SK-N-SH (cell line): ENCODE data around the gene OLFM2. TPM values are rescaled to one million over a fixed set of nuclear protein-coding genes. Genes with fewer than 3 reads are reported as not detected.

Source experiments
- CTCF ChIA-PET: fragments of 300-600, 350-600 bp; formaldehyde crosslinking; extraction: SDS; loops from one replicate; lab custom pipeline; 2021; lab: Yijun Ruan, JAX
- POLR2A ChIA-PET: fragments of 350-600 bp; sonication (Branson Sonifier 250); formaldehyde crosslinking; extraction: SDS; loops from one replicate; lab custom pipeline; 2020; ENCODE audit warnings: antibody characterized with exemption, inconsistent platforms; lab: Yijun Ruan, JAX
- DNase-seq: peaks from one replicate; pipeline ENCODE4 v3.0.0; 2012
- H2AFZ ChIP-seq: fragments of 200-600 bp; sonication (generic); 2 replicates; pipeline ENCODE4 v1.8.1; 2016; ENCODE audit warnings: antibody characterized with exemption, mild to moderate bottlenecking, low read depth
- H3F3A ChIP-seq: fragments of 200-600 bp; sonication (generic); replicated peaks from 2 replicates; pipeline ENCODE3; 2016; ENCODE audit warnings: antibody characterized with exemption, mild to moderate bottlenecking; ENCODE audit not compliant: insufficient read depth
- H3K27ac ChIP-seq, 2 experiments: fragments of 200-500 bp in 1 of 2; fragments of 200-600 bp in 1 of 2; sonication (Bioruptor generic) in 1 of 2; sonication (generic), shearing (Covaris generic) in 1 of 2; 2 replicates each; pipeline versions ENCODE4 v1.5.1 to v1.6.1; 2014 to 2016; ENCODE audit warnings: low read depth in 2 of 2, inconsistent platforms in 1 of 2, low read length in 1 of 2, mild to moderate bottlenecking in 1 of 2, mixed read lengths in 1 of 2
- H3K27me3 ChIP-seq: fragments of 200-600 bp; sonication (generic), shearing (Covaris generic); 2 replicates; pipeline ENCODE4 v1.6.1; 2016; ENCODE audit warnings: mixed run types; ENCODE audit not compliant: insufficient read depth
- H3K36me3 ChIP-seq, 2 experiments: fragments of 200-500 bp in 1 of 2; fragments of 200-600 bp in 1 of 2; sonication (Bioruptor generic) in 1 of 2; sonication (generic) in 1 of 2; replicated peaks in 1 of 2; 2 replicates each; pipeline versions ENCODE3 to v1.5.1; 2014 to 2016; ENCODE audit warnings: low read length in 1 of 2, mild to moderate bottlenecking in 1 of 2; ENCODE audit not compliant: insufficient read depth in 2 of 2, control insufficient read depth in 1 of 2
- H3K4me1 ChIP-seq, 2 experiments: fragments of 200-500 bp in 1 of 2; fragments of 200-600 bp in 1 of 2; sonication (Bioruptor generic) in 1 of 2; sonication (generic), shearing (Covaris generic) in 1 of 2; 2 replicates each; pipeline versions ENCODE4 v1.5.1 to v1.6.1; 2014 to 2016; ENCODE audit warnings: low read depth in 1 of 2, low read length in 1 of 2, mixed run types in 1 of 2; ENCODE audit not compliant: insufficient read depth in 2 of 2, control insufficient read depth in 1 of 2
- H3K4me2 ChIP-seq: fragments of 200-600 bp; sonication (generic), shearing (Covaris generic); 2 replicates; pipeline ENCODE4 v1.6.1; 2017; ENCODE audit warnings: mixed run types
- H3K4me3 ChIP-seq, 2 experiments: fragments of 200-500 bp in 1 of 2; fragments of 200-600 bp in 1 of 2; sonication (Bioruptor generic) in 1 of 2; sonication (generic), shearing (Covaris generic) in 1 of 2; 2 replicates each; pipeline versions ENCODE4 v1.5.1 to v1.8.1; 2014 to 2016; ENCODE audit warnings: low read depth in 2 of 2, inconsistent platforms in 1 of 2, low read length in 1 of 2, mild to moderate bottlenecking in 1 of 2, mixed read lengths in 1 of 2, moderate library complexity in 1 of 2
- H3K79me2 ChIP-seq: fragments of 200-600 bp; sonication (generic); 2 replicates; pipeline ENCODE4 v1.8.1; 2017; ENCODE audit warnings: mild to moderate bottlenecking; ENCODE audit not compliant: insufficient read depth
- H3K9ac ChIP-seq: fragments of 200-600 bp; sonication (generic); 2 replicates; pipeline ENCODE4 v1.6.1; 2017; ENCODE audit warnings: mixed run types
- H3K9me2 ChIP-seq: fragments of 200-600 bp; sonication (generic); 2 replicates; pipeline ENCODE4 v1.6.1; 2017; ENCODE audit warnings: mixed run types
- H3K9me3 ChIP-seq: fragments of 200-600 bp; sonication (generic); 2 replicates; pipeline ENCODE4 v1.6.1; 2017; ENCODE audit warnings: mixed run types, mild to moderate bottlenecking, moderate library complexity
- H4K20me1 ChIP-seq: fragments of 200-600 bp; sonication (generic); 2 replicates; pipeline ENCODE4 v1.6.1; 2017; ENCODE audit warnings: mild to moderate bottlenecking, mixed run types; ENCODE audit not compliant: insufficient read depth
- CHD2 ChIP-seq: fragments of 150-350 bp; IDR thresholded peaks from 2 replicates; pipeline ENCODE4 v1.6.1; 2018; ENCODE audit warnings: low read length; ENCODE audit not compliant: partially characterized antibody
- ELF1 ChIP-seq: IDR thresholded peaks from 2 replicates; pipeline ENCODE4 v1.4.0; 2012
- FOSL2 ChIP-seq: IDR thresholded peaks from 2 replicates; pipeline ENCODE4 v1.4.0; 2012; ENCODE audit warnings: low read depth, mild to moderate bottlenecking, moderate library complexity, borderline replicate concordance
- IRF3 ChIP-seq: fragments of 150-350 bp; IDR thresholded peaks from 2 replicates; pipeline ENCODE4 v1.6.1; 2016; ENCODE audit warnings: mild to moderate bottlenecking, low read depth, low read length
- JUND ChIP-seq: IDR thresholded peaks from 2 replicates; pipeline ENCODE4 v1.4.0; 2012
- MAX ChIP-seq: IDR thresholded peaks from 2 replicates; pipeline ENCODE4 v1.4.0; 2012; ENCODE audit warnings: low read depth
- MEF2A ChIP-seq: IDR thresholded peaks from 2 replicates; pipeline ENCODE4 v1.4.0; 2012; ENCODE audit warnings: low read depth, borderline replicate concordance
- MXI1 ChIP-seq: IDR thresholded peaks from 2 replicates; pipeline ENCODE4 v1.6.1; 2012; ENCODE audit warnings: mild to moderate bottlenecking, low read depth, low read length, improper control_type of control experiment
- NFIC ChIP-seq: IDR thresholded peaks from 2 replicates; pipeline ENCODE4 v1.4.0; 2012; ENCODE audit warnings: borderline replicate concordance
- RAD21 ChIP-seq: IDR thresholded peaks from 2 replicates; pipeline ENCODE4 v1.6.1; 2012; ENCODE audit warnings: mild to moderate bottlenecking, low read length
- RCOR1 ChIP-seq: fragments of 150-350 bp; IDR thresholded peaks from 2 replicates; pipeline ENCODE4 v1.6.1; 2017; ENCODE audit warnings: antibody characterized with exemption, low read length
- RXRA ChIP-seq: IDR thresholded peaks from 2 replicates; pipeline ENCODE4 v1.4.0; 2012; ENCODE audit warnings: low read depth, mild to moderate bottlenecking, borderline replicate concordance
- TAF1 ChIP-seq: IDR thresholded peaks from 2 replicates; pipeline ENCODE4 v1.6.1; 2012; ENCODE audit warnings: low read depth, mild to moderate bottlenecking, low read length, moderate library complexity, borderline replicate concordance
- TEAD4 ChIP-seq: IDR thresholded peaks from 2 replicates; pipeline ENCODE4 v1.4.0; 2012; ENCODE audit warnings: mild to moderate bottlenecking, borderline replicate concordance; ENCODE audit not compliant: insufficient read depth
- WGBS: methylation state at CpG from one replicate; pipeline ENCODE4 v1.1.6; 2017; ENCODE audit warnings: low lambda C conversion rate; 5-methylcytosine and 5-hydroxymethylcytosine counted together
- polyA plus RNA-seq, 3 experiments: library from polyadenylated mRNA; depleted of rRNA; stranded (reverse); fragments of >200 nt; gene quantifications; 2 replicates each; pipeline ENCODE4 v1.2.3, GENCODE V29; 2012
- TF ChIP-seq, protein P1 (sequence below): IDR thresholded peaks from 2 replicates; pipeline ENCODE4; 2012

OLFM2 gene
- polyA plus RNA-seq, 1 of the 3 experiments (the other 2 are of a cell fraction) = 10.7 TPM

GRCh38 chr19:9953802-9954542 is 17.7 kb upstream of the OLFM2 start:
- no peak for DNase-seq
- H3K27ac ChIP-seq = no peak overlapping the region
- H3K4me2 ChIP-seq = no peak overlapping the region
- peaks cover 14% of the 10 kb centered on the region; the same call in 1 of the 2 replicates for H3K27me3 ChIP-seq
- no peak overlapping the region for H3K9ac ChIP-seq
- no peaks in the 10 kb centered on the region for H3K9me3 ChIP-seq
- 55% methylated on average over 15 of the region's 18 CpGs for WGBS
- no peak overlapping the region for H3K4me3 ChIP-seq
- POLR2A ChIA-PET = no interaction called here
- H4K20me1 ChIP-seq = no peaks in the 10 kb centered on the region
- H2AFZ ChIP-seq = no peak overlapping the region
- H3F3A ChIP-seq = peaks cover 4% of the 10 kb centered on the region
- no peaks in the 10 kb centered on the region for H3K36me3 ChIP-seq
- no peaks in the 10 kb centered on the region for H3K79me2 ChIP-seq
- no peaks in the 10 kb centered on the region for H3K4me1 ChIP-seq
- TF ChIP-seq MAX (no peak), IRF3 (no peak), TEAD4 (no peak)
- TF ChIP-seq, all 33 proteins: peak for 0
- no peaks in the 10 kb centered on the region for H3K9me2 ChIP-seq
- CTCF ChIA-PET = interaction anchor here (1.3 to 1.4 kb wide), 2 partner anchors 14 to 46 kb away, joined by 3 to 4 read pairs; no protein-coding TSS in a partner anchor

DNA sequence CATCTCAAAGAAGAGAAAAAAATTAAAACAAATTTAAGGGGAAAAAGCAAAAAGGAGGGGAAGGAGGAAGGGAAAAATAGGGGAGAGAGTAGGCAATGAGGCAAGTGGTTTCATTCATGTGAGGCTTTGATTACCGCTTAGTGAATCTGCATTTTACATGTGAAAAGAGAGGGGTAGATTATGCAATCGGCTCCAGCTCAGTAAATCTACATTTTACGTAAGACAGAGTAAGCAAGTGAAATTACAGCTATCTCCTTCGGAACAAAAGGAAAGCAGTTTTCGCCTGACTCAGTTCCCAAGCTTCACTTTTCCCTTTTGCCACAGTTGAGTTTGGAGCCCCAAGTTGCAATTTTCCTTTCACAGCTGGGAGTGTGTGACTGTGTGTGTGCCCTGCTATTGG is 16.0 kb upstream of the OLFM2 start:
- Histone ChIP-seq H3K4me1 (no peaks in the 10 kb centered on the region), H3K4me2 (no peak overlapping the region), H3K4me3 (no peak overlapping the region), H3K9me2 (no peaks in the 10 kb centered on the region), H3K79me2 (no peaks in the 10 kb centered on the region), H2AFZ (no peak overlapping the region), H3K27me3 (peaks cover 13% of the 10 kb centered on the region; the same call in 1 of the 2 replicates), H3K9me3 (no peaks in the 10 kb centered on the region), H3K36me3 (no peaks in the 10 kb centered on the region), H4K20me1 (no peaks in the 10 kb centered on the region), H3K9ac (no peak overlapping the region), H3F3A (no peaks in the 10 kb centered on the region), H3K27ac (no peak overlapping the region)
- DNase-seq = no peak
- no peak for TF ChIP-seq MEF2A
- no peak for TF ChIP-seq RXRA
- TF ChIP-seq MXI1 = no peak
- no peak for TF ChIP-seq TAF1
- no peak for TF ChIP-seq MAX
- TF ChIP-seq RCOR1 = no peak
- TF ChIP-seq CHD2 = no peak
- no peak for TF ChIP-seq FOSL2
- TF ChIP-seq NFIC = no peak
- TF ChIP-seq, protein P1, sequence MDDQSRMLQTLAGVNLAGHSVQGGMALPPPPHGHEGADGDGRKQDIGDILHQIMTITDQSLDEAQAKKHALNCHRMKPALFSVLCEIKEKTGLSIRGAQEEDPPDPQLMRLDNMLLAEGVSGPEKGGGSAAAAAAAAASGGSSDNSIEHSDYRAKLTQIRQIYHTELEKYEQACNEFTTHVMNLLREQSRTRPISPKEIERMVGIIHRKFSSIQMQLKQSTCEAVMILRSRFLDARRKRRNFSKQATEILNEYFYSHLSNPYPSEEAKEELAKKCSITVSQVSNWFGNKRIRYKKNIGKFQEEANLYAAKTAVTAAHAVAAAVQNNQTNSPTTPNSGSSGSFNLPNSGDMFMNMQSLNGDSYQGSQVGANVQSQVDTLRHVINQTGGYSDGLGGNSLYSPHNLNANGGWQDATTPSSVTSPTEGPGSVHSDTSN = no peak
- TF ChIP-seq ELF1 = no peak
- TF ChIP-seq RAD21 = no peak
- no peak for TF ChIP-seq JUND
- no peak for TF ChIP-seq TEAD4
- 73% methylated on average over 5 of the region's 5 CpGs for WGBS
- ChIA-PET CTCF (interaction anchor here (0.7 to 0.9 kb wide), 2 partner anchors 48 to 75 kb away, joined by 3 to 4 read pairs; no protein-coding TSS in a partner anchor), POLR2A (no interaction called here)
